ENCODE data around the gene IL13.

GRCh38 chr5:132658381-132659302 lies 669 bp downstream of the IL13 start:
- TF ChIP-seq CTCF (IDR thresholded peaks at IDR 0.05; ENCODE audit: poor library complexity, severe bottlenecking) (no peak), EZH2 (IDR thresholded peaks at IDR 0.05; ENCODE audit: borderline replicate concordance, insufficient read depth, low read length, poor library complexity, severe bottlenecking) (no peak), POLR2AphosphoS5 (IDR thresholded peaks at IDR 0.05) (no peak), EP300 (conservative IDR thresholded peaks at IDR 0.05; ENCODE audit: poor library complexity, severe bottlenecking) (no peak), SMC3 (conservative IDR thresholded peaks at IDR 0.05; ENCODE audit: poor library complexity) (no peak)

Data from neural cell (in vitro differentiated cells).